Activated T-cell treated with anti-CD3 and anti-CD28 coated beads for 4 hours (primary cell): Measurements from ENCODE around the gene FAM111A.
A peak's percentile ranks its signal among the peaks of the same experiment; 100 is the strongest.

Experiments used
- DNase-seq: peaks from one replicate; pipeline ENCODE4 v3.0.0-alpha.2; 2020

Gene FAM111A

DNA sequence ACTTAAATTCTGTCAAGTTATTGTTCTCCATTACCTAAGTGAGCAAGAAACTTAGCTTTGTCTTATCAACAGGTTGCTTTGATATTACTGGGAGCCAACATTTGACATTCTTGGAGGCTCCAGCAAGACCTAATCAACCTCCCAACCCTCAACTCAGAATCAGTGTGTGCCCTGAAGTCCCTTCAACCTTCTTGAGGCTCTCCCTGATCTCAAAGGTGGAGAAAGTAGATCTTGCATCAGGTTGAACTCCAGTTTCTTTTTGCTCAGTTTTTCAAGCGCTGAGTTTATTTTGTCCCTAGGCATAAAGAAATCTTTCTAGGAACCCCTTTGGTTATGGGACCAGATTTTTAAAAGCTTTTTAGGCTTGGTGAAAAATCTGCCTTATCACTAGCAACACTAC is 1.4 kb downstream of the FAM111A start:
- DNase-seq: no peak

GRCh38 chr11:59144579-59145345 is 2.1 kb downstream of the FAM111A start:
- DNase-seq: peak; percentile 42

DNA sequence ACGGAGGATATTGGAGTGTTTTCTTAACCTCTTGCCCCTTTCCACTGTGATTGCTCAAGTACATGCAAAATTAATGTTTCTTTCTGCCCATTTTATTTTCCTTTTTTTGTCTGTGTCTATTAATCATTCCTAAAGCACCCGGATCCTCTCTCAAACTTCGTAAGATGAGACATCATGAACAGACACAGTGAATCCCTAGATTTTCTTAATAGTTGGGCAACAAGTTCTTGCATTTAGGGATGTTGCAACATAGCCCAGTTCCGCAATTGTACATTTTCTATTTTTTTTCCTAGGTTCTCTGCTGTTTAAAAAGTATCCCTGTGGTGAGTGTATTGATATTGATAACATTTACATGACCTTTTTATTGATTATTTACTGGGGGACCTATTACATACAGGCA is 2.9 kb downstream of the FAM111A start:
- DNase-seq: no peak

- DNase-seq: no peak
These were observed 9.1 kb downstream of the FAM111A start for GRCh38 chr11:59151761-59152160.

GRCh38 chr11:59152312-59152951 is 9.8 kb downstream of the FAM111A start:
- no peak for DNase-seq

DNA sequence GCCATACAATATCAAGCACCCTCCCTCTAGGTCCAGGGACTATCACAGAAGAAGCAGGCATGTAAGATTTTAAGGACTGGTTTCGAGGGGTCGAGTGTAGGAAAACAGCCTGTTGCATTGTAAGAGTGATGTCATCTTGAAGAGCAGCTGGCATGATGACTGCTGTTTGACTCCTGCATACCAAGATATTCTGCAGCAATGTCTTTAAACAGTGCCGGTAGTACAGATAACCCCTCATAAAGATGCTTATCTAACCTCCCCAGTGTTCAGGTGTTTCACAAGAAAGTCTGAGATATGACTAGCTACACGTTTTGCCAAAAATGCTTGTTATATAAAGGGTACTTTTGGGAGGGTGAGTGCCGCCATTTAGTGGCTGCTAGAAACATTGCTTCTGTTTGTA is 12.0 kb downstream of the FAM111A start:
- DNase-seq: no peak

DNA sequence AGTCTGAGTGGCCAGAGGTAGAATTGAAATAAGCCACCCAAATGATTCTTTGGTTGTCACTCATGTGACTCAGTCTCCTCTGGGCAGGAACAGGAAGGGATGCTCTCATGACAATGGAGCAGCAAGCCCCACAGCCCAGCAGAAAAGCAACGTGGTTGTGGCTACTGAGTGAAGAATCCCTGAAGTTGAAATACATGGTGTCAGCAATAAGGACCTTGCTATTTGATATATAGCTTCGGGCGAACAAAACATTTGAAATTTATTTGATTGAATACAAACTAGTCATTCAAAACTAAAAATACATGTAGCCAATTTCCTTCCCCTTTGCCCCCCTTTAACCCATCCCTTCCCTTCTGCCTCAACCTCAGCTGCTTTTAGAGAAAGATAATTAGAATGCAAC is 14.8 kb downstream of the FAM111A start:
- no peak for DNase-seq

DNA sequence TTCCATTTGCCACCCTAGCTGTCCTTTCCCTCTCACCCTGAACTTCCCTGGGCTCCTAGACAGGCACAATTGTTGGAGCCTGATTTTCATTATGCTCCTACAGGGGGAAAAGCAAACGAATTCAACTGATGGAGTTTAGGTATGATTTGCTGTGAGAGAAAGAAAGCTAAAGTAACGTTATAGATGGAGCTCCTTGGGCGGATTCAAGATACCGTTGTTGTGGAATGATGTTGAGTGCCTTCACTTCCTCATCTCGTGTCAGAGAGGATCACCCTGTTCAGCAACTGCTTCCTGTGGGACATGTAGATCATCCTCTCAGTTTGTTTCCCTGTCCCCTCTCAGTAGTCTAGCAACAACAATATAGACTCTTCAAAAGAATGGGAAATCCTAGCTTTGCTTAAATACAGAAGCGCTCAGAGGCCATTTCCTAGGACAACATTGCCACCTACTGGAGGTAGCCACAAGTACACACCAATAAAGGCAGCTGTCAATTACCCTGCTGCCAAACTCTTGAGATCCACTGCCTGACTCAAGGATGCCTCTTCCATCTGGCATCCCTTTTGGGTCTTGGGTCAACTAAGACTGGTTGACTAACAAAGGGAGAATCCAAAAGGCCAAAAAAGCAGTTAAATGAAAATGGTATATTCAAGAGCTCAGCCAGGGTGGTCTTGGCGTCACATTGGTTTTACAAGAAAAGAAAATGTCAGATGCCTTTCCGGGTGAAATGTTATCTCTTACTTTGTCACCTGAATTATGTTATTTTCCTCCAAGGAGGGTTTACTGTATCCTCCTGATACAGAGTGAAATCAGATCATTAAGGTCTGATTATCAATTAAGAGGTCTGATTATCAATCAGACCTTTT is 15.8 kb downstream of the FAM111A start:
- peak; percentile 59 for DNase-seq

- DNase-seq: no peak
These were observed 21.4 kb downstream of the FAM111A start for GRCh38 chr11:59164028-59164427.

DNA sequence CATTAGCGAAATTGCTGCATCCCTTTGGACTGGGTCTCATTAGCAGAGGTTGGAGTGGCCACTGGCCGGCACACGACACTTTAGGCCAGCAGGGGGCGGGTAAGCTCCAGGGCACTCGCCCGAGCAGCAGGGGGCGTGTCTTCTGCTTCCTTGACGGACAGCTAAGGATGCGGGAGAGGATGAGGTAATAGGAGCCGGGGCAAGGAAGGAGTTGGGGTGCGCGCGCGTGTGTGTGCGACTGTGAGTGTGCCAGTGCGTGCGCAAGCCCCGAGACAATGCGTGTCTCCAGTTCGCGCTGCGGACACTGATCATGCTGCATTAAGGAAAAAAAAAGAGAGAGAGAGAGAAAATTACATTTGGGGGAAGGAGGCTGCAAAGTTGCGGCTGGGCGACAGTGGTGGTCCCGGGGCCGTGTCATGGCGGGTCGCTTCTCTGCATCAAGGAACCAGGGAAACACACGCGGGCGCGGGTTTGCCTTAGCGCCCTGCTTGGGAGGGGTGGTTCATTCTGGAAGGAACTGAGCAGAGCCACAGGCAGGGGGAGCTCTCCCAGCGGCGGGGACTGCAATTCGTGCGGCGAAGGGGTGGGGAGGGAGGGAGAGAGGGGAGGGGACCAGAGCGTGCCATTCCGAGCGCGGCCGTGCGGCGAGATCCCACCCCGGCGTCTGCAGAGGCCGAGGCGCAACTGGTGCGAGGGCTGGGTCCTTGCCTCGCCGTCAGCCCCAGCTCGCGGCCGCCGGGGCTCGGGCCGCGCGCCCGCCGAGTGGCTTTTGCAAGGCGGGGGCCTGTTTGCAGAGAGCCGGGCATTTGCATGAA is 29.1 kb downstream of the FAM111A start, which contains the start of gene DTX4:
TSS of gene DTX4 (plus strand) at position 625 of the 815 bp plus-strand sequence. CDS start 464 bp downstream, outside the sequence.
- peak; percentile 82 for DNase-seq

DNA sequence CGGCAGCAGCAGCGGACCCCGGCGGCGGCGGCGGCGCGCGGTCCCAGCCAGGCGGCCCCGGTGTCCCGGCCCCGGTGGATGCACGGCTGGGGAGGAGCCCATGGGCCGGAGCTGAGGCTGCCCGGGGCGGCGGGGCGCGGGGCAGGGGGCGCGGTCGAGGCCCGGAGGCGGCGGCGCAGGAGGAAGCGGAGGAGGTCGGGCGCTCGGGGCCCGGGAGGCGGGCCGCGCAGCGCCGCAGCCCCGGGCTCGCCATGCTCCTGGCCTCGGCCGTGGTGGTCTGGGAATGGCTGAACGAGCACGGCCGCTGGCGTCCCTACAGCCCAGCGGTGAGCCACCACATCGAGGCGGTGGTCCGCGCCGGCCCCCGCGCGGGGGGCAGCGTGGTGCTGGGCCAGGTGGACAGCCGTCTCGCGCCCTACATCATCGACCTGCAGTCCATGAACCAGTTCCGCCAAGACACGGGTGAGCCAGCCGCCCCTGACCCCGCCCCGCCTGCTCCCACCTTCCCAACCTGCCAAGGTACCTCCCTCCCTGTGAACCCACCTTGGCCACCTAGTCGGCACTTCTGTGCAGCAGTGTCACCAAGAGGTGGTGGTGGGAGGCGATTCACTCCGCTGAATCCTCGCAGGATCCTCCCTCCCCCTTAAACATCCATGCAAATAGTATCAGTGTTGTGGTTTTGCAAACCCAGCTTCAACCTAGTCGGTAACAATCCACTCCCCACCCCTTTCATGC is 29.9 kb downstream of the FAM111A start:
- peak; percentile 7 for DNase-seq

GRCh38 chr11:59173080-59173963 is 30.7 kb downstream of the FAM111A start:
- no peak for DNase-seq

DNA sequence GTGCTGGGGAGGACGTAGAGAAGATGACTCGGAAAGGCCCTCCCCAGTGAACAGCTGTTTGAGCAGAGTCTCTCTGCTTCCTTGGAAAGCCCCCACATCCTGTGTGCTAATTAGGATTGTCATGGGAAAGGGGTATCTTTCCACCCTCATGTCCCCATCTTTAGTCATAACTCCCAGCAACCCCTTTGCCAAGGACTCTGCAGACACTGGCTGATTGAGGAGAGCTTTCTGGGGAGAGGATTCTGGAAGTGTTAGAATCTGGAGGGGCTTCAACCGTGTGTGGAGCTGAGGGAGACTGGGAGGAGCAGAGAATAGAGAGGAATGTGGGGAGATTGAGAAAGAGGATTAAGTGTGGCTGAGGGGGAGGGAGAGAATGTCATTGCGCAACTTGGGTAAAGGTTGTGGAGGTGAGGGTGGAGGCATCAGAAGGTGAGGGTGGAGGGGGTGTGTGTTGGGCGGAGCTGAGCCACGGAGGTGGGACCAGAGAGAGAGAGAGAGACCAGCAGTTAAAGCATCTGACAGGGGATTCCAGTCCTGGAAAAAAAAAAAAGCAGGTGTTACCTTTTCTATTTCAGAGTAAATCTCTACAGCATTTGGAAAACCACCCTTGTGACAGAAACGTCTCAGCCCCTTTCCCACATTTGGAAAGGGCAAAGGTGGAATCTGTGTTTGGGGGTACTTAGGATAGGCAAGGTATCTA is 31.5 kb downstream of the FAM111A start:
- no peak for DNase-seq

DNA sequence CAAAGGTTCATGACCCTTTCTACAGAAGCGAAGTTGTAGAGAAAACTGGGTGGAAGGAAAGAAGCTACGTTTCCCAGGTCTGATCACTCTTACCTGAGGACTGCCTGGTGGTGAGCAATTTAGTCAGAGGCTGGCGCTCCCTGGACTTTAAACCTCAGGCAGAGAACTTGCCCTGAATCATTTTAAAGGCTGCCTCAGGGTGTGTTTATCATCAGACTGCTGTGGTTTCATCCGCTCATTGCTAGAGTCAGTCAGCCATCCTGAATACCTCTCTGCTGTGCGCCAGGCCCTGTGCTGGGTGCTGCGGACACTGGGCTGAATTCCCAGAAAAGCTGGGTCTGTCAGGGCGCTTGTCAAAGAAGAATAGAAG is 32.0 kb downstream of the FAM111A start:
- DNase-seq: no peak

DNA sequence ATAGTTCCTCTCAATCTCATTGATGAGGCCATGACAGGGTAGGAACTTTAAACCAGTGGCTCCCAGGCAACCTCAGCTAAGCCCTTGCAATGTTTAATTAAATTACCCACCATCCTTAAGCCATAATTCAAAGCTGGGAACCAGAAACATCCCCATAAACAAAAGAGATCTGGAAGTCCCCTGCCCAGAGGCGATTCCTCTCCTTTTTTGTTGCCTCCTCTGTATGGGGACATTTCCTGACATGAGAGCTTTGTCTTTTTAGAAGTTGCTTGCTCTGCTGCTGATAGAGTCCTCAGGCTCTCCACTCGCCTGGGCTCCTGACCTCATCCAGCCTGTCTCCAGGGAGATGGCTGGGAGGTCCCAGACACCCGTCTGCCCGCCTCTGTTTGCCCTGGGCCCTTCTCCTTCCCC is 32.4 kb downstream of the FAM111A start:
- DNase-seq: no peak

DNA sequence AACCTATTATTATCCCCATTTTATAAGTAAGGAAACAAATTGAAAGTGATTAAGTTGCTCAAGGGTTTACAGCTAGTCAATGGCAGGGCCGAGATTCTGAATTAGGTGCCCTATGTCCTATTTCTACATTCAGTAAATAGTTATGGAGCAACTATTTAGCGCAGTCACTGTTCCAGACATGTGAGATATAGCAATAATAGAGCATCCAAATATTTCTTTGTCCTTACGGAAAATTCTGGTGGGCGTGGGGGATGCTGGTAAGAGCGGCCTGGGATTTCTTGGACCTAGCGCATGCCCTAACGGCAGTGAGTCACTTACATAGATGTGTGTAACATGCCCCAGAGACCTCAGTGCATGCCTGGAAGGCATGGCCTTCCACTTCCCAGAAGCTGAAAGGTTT is 33.7 kb downstream of the FAM111A start:
- no peak for DNase-seq

DNA sequence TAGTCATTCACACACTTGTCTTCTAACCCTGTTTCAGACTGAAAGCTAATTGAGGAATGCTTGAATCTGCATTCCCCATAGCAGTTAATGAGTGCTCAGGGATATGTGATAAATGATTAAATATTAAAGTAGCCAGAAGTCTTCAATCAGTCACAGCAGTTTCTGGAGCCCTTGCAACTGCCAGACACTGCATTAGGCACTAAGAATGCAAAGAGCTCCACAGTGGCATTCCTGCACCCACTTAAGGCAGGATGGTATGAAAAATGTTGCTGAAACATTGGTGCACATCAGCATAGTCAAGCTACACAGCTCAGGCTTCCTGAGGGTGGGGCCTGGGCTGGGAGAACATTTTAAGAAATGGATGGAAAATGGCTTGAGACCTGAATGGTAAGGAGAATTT is 35.7 kb downstream of the FAM111A start:
- DNase-seq: no peak

DNA sequence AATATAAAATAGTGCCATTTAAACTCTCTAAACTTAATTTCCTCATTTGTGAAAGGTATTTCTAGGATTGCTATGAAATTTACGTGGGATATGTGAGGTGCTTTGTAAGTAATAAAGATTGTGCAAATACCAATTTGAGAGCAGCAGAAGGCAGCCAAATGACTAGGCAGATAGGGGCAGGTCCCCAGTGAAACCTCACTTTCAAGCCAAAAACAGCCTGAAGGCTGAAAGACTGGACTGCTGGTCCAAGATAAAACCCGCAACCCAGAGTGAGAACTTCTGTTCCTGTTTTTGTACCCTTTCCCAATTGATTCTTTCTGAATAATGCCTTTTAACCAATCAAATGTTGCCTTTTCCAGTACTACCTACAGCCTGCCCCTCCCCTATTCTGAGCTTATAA is 36.5 kb downstream of the FAM111A start:
- DNase-seq: no peak

GRCh38 chr11:59180168-59180776 is 37.6 kb downstream of the FAM111A start:
- DNase-seq: no peak

DNA sequence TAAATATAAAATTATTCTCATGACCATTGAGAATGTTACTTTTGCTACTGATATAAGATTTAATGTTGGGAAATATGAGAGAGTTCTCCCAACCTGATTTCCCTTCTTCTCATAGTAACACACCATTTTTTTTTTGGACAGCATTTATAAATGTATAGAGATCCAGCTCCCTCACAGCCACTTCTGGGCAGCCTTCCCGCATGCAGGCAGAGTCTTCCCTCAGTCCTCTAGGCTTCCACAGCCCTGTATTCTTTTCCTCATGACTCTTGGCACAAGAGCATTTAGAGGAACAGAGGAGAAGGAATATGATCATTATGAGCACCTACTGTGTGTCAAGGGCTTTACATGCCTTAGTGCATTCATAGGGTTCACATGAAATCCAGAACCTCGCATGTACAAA is 38.3 kb downstream of the FAM111A start:
- DNase-seq: no peak
